ENCODE measurements around the gene MRPS35.

MRPS35 gene

DNA sequence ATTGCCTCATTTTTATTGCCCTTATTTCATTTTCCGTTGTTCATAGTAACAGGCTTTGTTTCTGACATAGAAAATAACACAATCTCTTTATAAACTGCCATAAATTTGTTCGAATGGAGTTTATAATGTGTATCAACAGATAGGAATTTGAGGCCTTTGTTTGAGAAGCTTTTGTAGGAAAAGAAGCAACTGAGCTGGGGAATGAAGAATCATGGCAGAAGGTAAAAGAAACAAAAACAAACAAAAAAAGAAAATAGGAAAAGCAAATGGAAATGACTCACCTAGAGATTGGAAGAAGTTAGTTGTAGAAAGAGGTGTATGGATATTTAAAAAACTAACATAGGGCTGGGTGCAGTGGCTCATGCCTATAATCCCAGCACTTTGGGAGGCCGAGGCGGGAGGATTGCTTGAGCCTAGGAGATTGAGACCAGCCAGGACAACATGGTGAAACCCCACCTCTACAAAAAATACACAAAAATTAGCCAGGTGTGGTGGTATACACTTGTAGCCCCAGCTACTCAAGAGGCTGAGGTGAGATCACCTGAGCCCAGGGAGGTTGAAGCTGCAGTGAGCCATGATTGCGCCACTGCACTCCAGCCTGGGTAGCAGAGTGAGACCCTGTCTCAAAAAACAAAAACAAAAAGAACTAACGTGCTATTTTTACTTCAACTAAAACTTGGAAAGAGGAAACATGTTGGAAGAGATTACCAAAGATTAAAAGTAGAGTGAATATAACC lies 14.9 kb upstream of the MRPS35 start:
- DNase-seq, result no peak
- no peak overlapping the region for H3K4me3 Mint-ChIP-seq
- H3K36me3 Mint-ChIP-seq (ENCODE audit: low read depth), result peaks cover 1% of the 10 kb centered on the region
- H3K4me1 Mint-ChIP-seq (ENCODE audit: low read depth), result no peaks in the 10 kb centered on the region
- H3K27me3 Mint-ChIP-seq, result no peaks in the 10 kb centered on the region
- H3K9me3 Mint-ChIP-seq, result no peaks in the 10 kb centered on the region
- no peak overlapping the region for H3K27ac Mint-ChIP-seq

DNA sequence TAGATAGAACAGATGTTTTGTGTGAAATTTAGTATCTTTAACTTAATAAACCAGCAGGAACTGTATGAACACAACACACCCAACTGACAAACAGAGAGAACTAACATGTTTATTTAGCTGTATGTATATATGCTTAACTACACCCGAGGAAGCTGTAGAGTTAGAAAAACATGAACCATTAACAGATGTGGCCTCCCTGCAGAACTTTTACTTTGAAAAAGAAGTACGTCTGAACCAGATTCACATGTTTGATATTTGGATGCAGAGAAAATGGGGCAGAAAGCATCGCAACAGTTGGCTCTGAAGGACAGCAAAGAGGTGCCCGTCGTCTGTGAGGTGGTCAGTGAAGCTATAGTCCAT lies 14.4 kb upstream of the MRPS35 start, which contains the start of gene REP15:
REP15 (plus strand) TSS at position 155 of the 360 bp plus-strand sequence; CDS start at position 271, 116 bp downstream.
- Mint-ChIP-seq H3K27ac (no peak within 1 kb of the TSS), H3K27me3 (no peaks in the 10 kb centered on the region), H3K4me1 (ENCODE audit: low read depth) (no peaks in the 10 kb centered on the region)

DNA sequence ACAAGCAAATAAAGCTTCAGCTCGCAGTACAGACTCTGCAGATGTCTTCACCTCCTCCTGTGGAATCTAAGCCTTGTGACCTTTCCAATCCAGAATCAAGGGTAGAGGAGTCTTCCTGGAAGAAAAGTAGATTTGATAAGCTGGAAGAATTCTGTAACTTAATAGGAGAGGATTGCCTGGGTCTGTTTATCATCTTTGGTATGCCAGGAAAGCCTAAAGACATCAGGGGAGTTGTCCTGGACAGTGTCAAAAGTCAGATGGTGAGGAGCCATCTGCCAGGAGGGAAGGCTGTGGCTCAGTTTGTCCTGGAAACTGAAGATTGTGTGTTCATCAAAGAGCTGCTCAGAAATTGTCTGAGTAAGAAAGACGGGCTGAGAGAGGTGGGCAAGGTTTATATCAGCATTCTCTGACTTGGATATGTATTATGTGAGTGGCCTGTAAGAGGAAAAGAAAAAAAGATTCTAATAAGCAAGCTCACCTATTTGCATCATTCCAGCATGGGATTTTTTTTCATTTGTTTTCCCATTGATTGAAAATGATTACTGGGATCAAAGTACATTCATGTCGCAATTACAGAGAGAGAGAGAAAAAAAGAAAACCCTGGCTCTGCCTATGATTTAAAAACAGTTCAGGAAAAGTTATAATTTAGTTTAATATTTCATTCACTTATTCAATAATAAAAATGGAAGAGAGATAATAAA lies 13.6 kb upstream of the MRPS35 start:
- Mint-ChIP-seq H3K27me3 (no peaks in the 10 kb centered on the region), H3K4me3 (no peak overlapping the region), H3K9me3 (no peaks in the 10 kb centered on the region), H3K27ac (no peak overlapping the region), H3K4me1 (ENCODE audit: low read depth) (no peaks in the 10 kb centered on the region), H3K36me3 (ENCODE audit: low read depth) (no peaks in the 10 kb centered on the region)
- no peak for DNase-seq

More for the DNA sequence above, 14.4 kb upstream of the MRPS35 start, which contains the start of gene REP15:
- no peak for DNase-seq
- Mint-ChIP-seq H3K4me3 (no peak within 1 kb of the TSS), H3K36me3 (ENCODE audit: low read depth) (peaks cover 1% of the 10 kb centered on the region), H3K9me3 (no peaks in the 10 kb centered on the region)

DNA sequence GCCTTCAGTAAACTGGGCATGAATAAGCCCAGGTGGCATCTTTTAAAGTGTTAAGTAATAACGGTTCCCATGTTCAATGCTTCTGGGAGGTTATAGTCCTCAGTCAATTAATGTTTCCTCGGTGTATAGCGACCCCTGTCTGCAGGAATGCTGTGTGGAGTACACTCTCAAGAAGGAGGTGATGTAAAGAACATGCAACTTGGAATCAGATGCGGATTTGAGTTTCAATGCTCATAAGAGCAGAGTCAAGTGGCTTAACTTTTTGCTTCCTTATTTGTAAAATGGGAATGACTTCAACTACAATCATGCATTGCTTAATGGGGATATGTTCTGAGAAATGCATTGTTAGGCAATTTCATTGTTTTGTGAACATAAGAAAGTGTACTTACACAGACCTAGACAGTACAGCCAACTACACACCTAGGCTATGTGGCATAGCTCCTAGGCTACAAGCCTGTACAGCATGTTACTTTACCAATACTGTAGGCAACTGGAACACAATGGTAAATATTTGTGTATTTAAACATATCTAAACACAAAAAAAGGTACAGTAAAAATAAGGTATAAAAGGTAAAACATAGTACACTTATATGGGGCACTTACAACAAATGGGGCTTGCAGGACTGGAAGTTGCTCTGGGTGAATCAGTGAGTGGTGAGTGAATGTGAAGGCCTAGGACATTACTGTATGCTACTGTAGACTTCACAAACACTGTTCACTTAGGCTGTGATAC lies 6.7 kb upstream of the MRPS35 start:
- no peak overlapping the region for H3K4me3 Mint-ChIP-seq
- H3K36me3 Mint-ChIP-seq (ENCODE audit: low read depth), result no peaks in the 10 kb centered on the region
- H3K9me3 Mint-ChIP-seq, result no peaks in the 10 kb centered on the region
- no peak overlapping the region for H3K27ac Mint-ChIP-seq
- no peaks in the 10 kb centered on the region for H3K27me3 Mint-ChIP-seq
- H3K4me1 Mint-ChIP-seq (ENCODE audit: low read depth), result no peaks in the 10 kb centered on the region
- DNase-seq, result peak; percentile 58

DNA sequence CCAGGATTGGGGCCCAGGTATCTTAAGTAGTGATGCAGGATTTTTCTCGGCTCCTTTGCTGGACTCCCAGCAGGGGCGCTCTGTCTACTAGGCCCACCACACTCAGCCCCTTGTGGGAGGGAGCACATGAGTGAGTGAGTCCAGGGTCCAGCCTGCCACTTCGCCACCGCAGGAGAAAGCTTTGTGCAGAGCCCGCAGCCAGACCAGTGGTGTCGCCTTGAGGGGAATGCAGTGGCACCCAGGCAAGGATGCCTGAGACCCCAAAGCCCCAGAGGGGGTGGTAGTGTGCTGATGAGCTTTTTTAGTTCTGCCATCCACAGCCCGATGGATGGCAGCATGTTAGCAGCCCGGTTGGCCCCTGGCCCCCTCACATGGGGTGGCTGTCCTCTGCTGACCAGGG lies 5.4 kb upstream of the MRPS35 start:
- no peaks in the 10 kb centered on the region for H3K9me3 Mint-ChIP-seq
- H3K27me3 Mint-ChIP-seq, result no peaks in the 10 kb centered on the region
- DNase-seq, result no peak
- H3K4me1 Mint-ChIP-seq (ENCODE audit: low read depth), result peaks cover 3% of the 10 kb centered on the region
- no peak overlapping the region for H3K27ac Mint-ChIP-seq
- peaks cover under 1% of the 10 kb centered on the region for H3K36me3 Mint-ChIP-seq (ENCODE audit: low read depth)
- H3K4me3 Mint-ChIP-seq, result no peak overlapping the region

DNA sequence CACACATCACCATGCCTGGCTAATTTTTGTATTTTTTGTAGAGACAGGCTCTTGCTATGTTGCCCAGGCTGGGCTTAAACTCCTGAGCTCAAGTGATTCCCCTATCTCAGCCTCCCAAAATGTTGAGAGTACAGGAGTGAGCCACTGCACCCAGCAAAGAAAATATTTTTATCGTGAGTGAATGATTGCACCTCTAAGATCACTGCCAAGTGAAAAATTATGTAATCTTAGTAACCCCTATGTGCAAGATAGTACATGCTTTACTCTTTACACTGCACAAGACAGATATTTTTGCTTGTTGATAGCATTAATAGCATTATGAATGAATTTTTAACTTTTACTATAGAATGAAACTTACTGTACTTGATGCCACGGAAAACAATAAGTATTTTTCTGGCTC lies 3.4 kb upstream of the MRPS35 start:
- Mint-ChIP-seq H3K36me3 (ENCODE audit: low read depth) (peaks cover 17% of the 10 kb centered on the region), H3K27ac (no peak overlapping the region), H3K9me3 (no peaks in the 10 kb centered on the region), H3K27me3 (no peaks in the 10 kb centered on the region), H3K4me3 (no peak overlapping the region), H3K4me1 (ENCODE audit: low read depth) (peaks cover 10% of the 10 kb centered on the region)
- no peak for DNase-seq

DNA sequence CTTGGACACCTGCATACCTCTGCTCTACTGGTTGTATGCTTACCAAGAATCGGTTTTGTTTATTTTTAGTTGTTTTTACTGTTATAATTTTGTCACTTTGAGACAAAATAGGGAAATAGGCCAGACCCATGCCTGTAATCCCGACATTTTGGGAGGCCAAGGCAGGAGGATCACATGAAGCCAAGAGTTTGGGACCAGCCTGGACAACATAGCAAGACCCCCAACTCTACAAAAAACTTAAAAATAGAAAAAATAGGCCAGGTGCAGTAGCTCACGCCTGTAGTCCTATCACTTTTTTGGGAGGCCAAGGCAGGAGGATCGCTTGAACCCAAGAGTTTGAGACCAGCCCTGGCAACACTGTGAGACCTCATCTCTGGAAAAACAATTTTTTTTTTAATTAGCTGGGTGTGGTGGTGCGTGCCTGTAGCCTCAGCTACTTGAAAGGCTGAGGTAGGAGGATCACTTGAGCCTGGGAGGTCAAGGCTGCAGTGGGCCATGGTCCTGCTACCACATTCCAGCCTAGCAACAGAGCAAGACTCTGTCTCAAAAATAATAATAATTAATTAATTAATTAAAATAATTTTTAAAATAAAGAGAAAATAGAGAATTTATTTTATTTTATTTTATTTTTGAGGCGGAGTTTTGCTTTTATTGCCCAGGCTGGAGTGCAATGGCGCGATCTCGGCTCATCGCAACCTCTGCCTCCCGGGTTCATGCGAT lies 1.3 kb upstream of the MRPS35 start:
- H3K27ac Mint-ChIP-seq, result no peak overlapping the region
- peak overlapping the region; percentile 92 for H3K4me3 Mint-ChIP-seq
- no peaks in the 10 kb centered on the region for H3K27me3 Mint-ChIP-seq
- H3K36me3 Mint-ChIP-seq (ENCODE audit: low read depth), result peaks cover 36% of the 10 kb centered on the region
- peaks cover 22% of the 10 kb centered on the region for H3K4me1 Mint-ChIP-seq (ENCODE audit: low read depth)
- no peaks in the 10 kb centered on the region for H3K9me3 Mint-ChIP-seq
- DNase-seq, result no peak

DNA sequence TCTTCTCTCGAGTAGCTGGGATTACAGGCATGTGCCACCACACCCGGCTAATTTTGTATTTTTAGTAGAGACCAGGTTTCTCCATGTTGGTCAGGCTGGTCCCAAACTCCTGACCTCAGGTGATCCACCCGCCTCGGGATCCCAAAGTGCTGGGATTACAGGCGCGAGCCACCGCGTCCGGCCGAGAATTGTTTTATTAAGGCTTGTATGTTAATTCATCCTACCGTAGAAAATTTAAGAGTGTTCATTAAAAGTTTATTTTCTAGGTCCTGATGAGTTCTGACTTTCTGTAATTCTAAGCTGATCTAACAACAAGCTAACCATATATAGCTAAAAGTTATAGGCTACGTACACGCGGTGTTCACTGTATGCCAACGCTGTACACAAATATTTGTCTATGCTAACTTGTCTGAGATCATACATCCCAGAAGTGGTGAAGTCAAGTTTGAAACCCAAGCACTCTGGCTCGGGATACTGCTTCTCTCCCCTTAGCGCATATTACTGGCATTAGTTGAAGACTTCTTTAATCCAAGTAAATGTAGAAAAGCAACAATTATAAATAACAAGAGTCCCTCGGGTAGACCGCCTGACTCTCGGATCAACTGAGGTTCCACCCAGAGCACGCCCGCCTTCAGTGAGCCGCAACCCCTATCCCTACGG lies 570 bp upstream of the MRPS35 start:
- Mint-ChIP-seq H3K9me3 (no peaks in the 10 kb centered on the region), H3K27ac (peak overlapping the region; percentile 96), H3K4me3 (peak overlapping the region; percentile 92), H3K4me1 (ENCODE audit: low read depth) (peaks cover 26% of the 10 kb centered on the region), H3K36me3 (ENCODE audit: low read depth) (peaks cover 41% of the 10 kb centered on the region), H3K27me3 (no peaks in the 10 kb centered on the region)
- peak; percentile 43 for DNase-seq

DNA sequence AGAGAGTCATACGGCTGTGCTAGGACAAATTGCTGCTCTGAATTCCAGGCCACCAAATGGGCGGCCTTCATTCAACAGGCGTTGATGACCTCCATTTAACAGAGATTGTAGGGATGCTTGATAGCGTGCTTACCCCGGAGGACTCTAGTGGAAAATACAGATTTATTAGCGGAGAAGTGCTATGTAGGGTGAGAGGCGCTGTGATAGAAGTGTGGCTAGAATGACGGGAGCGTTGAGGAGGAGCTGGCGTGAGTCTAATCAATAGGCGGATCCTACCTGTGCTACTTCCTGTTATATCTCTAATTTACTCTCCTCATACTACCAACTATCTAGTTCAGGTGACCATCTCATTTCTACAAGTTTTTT lies 668 bp downstream of the MRPS35 start:
- no peak for DNase-seq
- peaks cover 26% of the 10 kb centered on the region for H3K4me1 Mint-ChIP-seq (ENCODE audit: low read depth)
- H3K9me3 Mint-ChIP-seq, result no peaks in the 10 kb centered on the region
- H3K36me3 Mint-ChIP-seq (ENCODE audit: low read depth), result peaks cover 50% of the 10 kb centered on the region
- peak overlapping the region; percentile 96 for H3K27ac Mint-ChIP-seq
- peak overlapping the region; percentile 92 for H3K4me3 Mint-ChIP-seq
- H3K27me3 Mint-ChIP-seq, result no peaks in the 10 kb centered on the region

DNA sequence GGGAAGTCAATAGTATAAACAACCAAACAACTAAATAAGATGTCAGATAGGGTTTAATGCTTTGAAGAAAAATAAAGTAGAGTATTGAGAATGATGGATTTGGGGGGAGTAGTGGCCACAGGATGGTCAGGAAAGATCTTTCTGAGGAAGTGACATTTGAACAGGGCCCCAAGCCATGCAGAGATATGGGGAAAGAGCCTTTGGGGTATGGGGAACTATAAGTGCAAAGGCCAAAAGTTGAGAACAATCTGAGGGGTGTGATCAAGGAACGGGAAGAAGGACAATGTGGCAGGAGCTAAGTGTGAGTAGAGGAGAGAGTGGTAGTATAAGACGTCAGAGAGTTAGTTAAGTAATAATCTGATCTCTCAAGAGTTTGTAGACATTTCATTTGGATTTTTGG lies 1.3 kb downstream of the MRPS35 start:
- peaks cover 26% of the 10 kb centered on the region for H3K4me1 Mint-ChIP-seq (ENCODE audit: low read depth)
- H3K27ac Mint-ChIP-seq, result peak overlapping the region; percentile 45
- H3K9me3 Mint-ChIP-seq, result no peaks in the 10 kb centered on the region
- peaks cover 56% of the 10 kb centered on the region for H3K36me3 Mint-ChIP-seq (ENCODE audit: low read depth)
- peak overlapping the region; percentile 92 for H3K4me3 Mint-ChIP-seq
- H3K27me3 Mint-ChIP-seq, result no peaks in the 10 kb centered on the region
- DNase-seq, result no peak

DNA sequence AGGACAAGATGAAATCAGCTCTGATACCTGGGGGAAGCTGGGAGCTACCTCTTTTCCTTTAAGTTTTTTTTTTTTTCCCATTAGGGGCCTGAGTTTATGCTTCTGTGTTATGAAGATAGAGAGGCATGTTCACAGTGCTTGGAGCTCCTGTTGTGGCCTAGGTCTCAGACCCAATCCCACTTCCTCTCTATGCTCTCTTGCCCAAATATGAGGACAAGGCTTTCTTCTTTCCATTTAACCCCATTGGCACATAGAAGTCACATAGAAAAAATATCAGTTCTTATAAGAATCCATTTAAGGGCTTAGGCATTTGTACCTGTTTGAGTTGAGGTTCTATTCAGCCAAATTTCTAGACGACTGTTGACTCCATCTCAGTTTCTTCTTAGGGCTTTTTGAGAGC lies 12.6 kb downstream of the MRPS35 start:
- Mint-ChIP-seq H3K27ac (peak overlapping the region; percentile 59), H3K4me3 (no peak overlapping the region), H3K9me3 (no peaks in the 10 kb centered on the region), H3K4me1 (ENCODE audit: low read depth) (peaks cover 11% of the 10 kb centered on the region), H3K36me3 (ENCODE audit: low read depth) (peaks cover 80% of the 10 kb centered on the region), H3K27me3 (no peaks in the 10 kb centered on the region)
- DNase-seq, result no peak

DNA sequence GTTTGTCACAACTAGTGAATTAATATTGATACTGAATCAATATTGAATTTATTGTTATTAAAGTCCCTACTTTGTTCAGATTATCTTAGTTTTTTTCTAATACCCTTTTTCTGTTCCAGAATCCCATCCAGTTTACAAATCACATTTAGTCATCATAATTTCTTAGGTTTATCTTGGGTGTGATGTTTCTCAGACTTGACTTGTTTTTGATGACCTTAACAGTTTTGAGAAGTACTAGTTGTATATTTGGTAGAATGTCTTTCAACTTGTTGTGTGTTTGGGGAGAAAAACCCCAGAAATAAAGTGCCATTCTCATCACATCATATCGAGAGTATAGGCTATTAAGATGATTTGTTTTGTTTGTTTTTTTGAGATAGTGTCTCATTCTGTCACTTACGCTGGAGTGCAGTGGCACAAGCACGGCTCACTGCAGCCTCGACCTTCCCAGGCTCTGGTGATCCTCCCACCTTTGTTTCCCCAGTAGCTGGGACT lies 19.5 kb downstream of the MRPS35 start:
- DNase-seq, result no peak
- Mint-ChIP-seq H3K36me3 (ENCODE audit: low read depth) (peaks cover 81% of the 10 kb centered on the region), H3K9me3 (no peaks in the 10 kb centered on the region), H3K4me1 (ENCODE audit: low read depth) (peaks cover 3% of the 10 kb centered on the region), H3K27ac (no peak overlapping the region), H3K4me3 (no peak overlapping the region), H3K27me3 (no peaks in the 10 kb centered on the region)

DNA sequence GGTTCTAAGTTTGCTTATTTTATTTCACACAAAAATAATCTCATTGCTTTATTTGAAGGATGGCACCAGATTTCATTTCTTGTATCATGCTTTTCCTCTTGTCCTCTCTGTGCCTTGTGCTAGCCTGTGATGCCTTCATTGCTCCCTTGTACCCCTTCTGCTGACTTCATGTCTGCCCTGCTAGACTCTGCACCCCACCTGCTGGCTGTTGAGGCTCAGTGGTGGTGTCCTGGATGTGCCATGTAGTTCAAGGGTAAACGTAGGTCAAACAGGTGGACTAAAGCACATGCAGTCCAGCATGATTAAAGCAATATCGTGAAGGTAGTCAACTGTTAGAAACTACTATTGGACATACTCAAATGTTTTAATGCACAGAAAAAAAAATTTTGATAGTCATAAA lies 21.6 kb downstream of the MRPS35 start:
- H3K27me3 Mint-ChIP-seq, result no peaks in the 10 kb centered on the region
- no peak overlapping the region for H3K27ac Mint-ChIP-seq

More for the DNA sequence above, 21.6 kb downstream of the MRPS35 start:
- H3K36me3 Mint-ChIP-seq (ENCODE audit: low read depth), result peaks cover 79% of the 10 kb centered on the region
- no peak for DNase-seq
- H3K4me3 Mint-ChIP-seq, result no peak overlapping the region
- no peaks in the 10 kb centered on the region for H3K4me1 Mint-ChIP-seq (ENCODE audit: low read depth)
- H3K9me3 Mint-ChIP-seq, result no peaks in the 10 kb centered on the region
